22Rv1 (cell line): Measurements from ENCODE around the gene FYN.

Experiments
- H3K27ac ChIP-seq: fragments of 450-650 bp; 2 replicates; pipeline ENCODE4 v1.5.1; 2017
- CTCF ChIP-seq: fragments of 450-650 bp; IDR thresholded peaks from 2 replicates; pipeline ENCODE4 v1.5.1; 2017; ENCODE audit warnings: mild to moderate bottlenecking
- ZFX ChIP-seq: fragments of 450-650 bp; IDR thresholded peaks from 2 replicates; pipeline ENCODE4 v1.6.1; 2017; ENCODE audit warnings: antibody characterized with exemption, borderline replicate concordance

Gene FYN

GRCh38 chr6:111724039-111724438 is 149.2 kb downstream of the FYN start:
- no peak overlapping the region for H3K27ac ChIP-seq
- no peak for TF ChIP-seq CTCF
- TF ChIP-seq ZFX, result no peak

GRCh38 chr6:111723412-111723970 is 149.8 kb downstream of the FYN start:
- H3K27ac ChIP-seq, result no peak overlapping the region
- TF ChIP-seq ZFX, result no peak
- no peak for TF ChIP-seq CTCF

GRCh38 chr6:111722179-111722731 is 151.0 kb downstream of the FYN start:
- no peak overlapping the region for H3K27ac ChIP-seq
- TF ChIP-seq ZFX (no peak), CTCF (no peak)

GRCh38 chr6:111721753-111722154 is 151.5 kb downstream of the FYN start:
- TF ChIP-seq CTCF (peak; percentile 65), ZFX (no peak)

GRCh38 chr6:111720931-111721496 is 152.2 kb downstream of the FYN start:
- no peak for TF ChIP-seq CTCF
- no peak for TF ChIP-seq ZFX
- no peak overlapping the region for H3K27ac ChIP-seq

More at GRCh38 chr6:111721753-111722154, 151.5 kb downstream of the FYN start:
- H3K27ac ChIP-seq, result no peak overlapping the region

GRCh38 chr6:111718990-111719389 is 154.3 kb downstream of the FYN start:
- no peak for TF ChIP-seq ZFX
- TF ChIP-seq CTCF, result no peak
- no peak overlapping the region for H3K27ac ChIP-seq

- TF ChIP-seq ZFX (no peak), CTCF (no peak)
- no peak overlapping the region for H3K27ac ChIP-seq
These were observed 154.9 kb downstream of the FYN start for GRCh38 chr6:111718326-111718725.
